LNCaP clone FGC (cell line): ENCODE results near the gene MINK1.

Experiments
- DNase-seq: peaks from one replicate; pipeline ENCODE4 v3.0.0-alpha.2; 2011; ENCODE audit warnings: low read depth
- H3K4me3 ChIP-seq: 2 replicates; pipeline ENCODE4 v1.5.1; 2011; ENCODE audit warnings: mild to moderate bottlenecking, low read depth, low read length, control low read depth
- TF ChIP-seq, protein P1 (sequence below): IDR thresholded peaks from 2 replicates; pipeline ENCODE4 v1.5.1; 2012; ENCODE audit warnings: mild to moderate bottlenecking; ENCODE audit not compliant: control insufficient read depth, insufficient read depth; ENCODE audit errors: extremely low read depth

The MINK1 gene

DNA sequence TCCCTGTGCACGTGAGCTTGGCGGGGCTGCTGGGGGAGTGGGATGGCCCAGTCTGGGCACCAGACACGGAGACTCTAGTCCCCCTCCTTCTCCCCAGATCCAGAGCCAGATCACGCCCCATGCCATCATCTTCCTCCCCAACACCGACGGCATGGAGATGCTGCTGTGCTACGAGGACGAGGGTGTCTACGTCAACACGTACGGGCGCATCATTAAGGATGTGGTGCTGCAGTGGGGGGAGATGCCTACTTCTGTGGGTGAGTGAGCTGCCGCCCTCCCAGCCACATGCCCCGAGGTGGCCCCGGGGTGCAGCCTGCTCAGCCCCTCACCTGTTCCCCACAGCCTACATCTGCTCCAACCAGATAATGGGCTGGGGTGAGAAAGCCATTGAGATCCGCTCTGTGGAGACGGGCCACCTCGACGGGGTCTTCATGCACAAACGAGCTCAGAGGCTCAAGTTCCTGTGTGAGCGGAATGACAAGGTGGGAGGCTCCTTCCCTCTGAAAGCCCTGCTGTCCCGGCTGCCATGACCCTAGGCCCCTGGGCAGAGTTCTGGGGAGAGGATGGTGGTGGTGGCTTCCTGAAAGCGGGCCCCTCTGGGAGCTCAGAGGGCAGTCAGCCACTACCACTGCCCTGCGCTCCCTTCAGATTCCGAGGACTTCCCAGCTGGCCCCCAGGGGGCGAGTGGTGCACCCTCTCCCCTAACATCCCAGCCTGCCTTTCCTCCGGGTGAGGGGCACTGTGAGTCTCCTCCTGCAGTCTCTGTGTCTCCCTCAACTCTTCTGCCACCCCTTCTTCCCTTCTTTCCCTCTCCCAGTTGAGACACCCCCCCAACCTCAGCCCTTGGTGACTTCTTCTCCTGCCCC lies 63.4 kb downstream of the MINK1 start:
- TF ChIP-seq, protein P1, sequence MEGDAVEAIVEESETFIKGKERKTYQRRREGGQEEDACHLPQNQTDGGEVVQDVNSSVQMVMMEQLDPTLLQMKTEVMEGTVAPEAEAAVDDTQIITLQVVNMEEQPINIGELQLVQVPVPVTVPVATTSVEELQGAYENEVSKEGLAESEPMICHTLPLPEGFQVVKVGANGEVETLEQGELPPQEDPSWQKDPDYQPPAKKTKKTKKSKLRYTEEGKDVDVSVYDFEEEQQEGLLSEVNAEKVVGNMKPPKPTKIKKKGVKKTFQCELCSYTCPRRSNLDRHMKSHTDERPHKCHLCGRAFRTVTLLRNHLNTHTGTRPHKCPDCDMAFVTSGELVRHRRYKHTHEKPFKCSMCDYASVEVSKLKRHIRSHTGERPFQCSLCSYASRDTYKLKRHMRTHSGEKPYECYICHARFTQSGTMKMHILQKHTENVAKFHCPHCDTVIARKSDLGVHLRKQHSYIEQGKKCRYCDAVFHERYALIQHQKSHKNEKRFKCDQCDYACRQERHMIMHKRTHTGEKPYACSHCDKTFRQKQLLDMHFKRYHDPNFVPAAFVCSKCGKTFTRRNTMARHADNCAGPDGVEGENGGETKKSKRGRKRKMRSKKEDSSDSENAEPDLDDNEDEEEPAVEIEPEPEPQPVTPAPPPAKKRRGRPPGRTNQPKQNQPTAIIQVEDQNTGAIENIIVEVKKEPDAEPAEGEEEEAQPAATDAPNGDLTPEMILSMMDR: no peak
- DNase-seq: no peak
- H3K4me3 ChIP-seq: no peak overlapping the region

- no peak for DNase-seq
- no peak overlapping the region for H3K4me3 ChIP-seq
- TF ChIP-seq, protein P1: no peak
Observed at GRCh38 chr17:4897198-4897687, 64.1 kb downstream of the MINK1 start.

- TF ChIP-seq, protein P1: no peak
- no peak overlapping the region for H3K4me3 ChIP-seq
- no peak for DNase-seq
Observed at GRCh38 chr17:4897785-4898184, 64.6 kb downstream of the MINK1 start.

DNA sequence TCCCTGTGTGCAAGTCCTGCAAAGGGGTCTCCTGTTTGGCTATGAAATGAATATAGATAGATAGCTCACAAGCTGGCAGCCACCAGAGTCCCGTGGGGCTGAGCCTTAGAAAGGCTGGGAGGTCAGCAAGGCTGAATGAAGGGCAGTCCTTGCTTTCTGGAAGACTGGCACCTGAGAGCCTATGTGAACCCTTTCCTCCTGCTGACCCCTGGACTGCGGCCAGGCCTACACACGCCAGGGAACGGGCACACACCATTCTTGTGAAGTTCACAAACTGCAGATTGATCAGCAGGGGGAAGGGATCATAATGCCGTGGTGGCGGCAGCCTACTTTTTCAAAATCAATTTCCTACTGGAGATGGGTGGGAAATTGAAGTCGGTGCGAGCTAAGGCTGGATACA lies 65.2 kb downstream of the MINK1 start:
- H3K4me3 ChIP-seq: no peak overlapping the region
- TF ChIP-seq, protein P1: no peak
- no peak for DNase-seq

DNA sequence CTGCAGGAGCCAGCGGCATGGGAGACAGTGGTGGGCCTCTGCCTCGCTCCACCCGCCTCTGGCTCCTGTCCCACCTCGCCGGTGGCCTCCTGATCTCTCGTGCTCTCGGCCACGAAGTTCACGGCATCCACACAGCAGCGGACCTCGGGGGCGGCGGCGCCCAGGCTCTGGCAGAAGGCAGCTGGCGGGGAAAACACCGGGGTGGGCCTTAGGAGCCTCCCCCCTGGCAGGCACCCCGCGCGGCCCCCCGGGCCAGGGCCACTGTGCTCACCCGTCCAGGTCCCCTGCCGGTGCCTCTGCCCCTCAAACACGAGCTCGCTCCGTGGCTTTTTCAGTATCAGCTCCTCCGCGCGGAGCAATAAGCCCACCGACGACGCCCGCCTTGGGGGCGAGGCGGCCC lies 65.8 kb downstream of the MINK1 start:
- no peak for DNase-seq
- H3K4me3 ChIP-seq: peak overlapping the region; percentile 53

GRCh38 chr17:4899341-4900230 lies 66.4 kb downstream of the MINK1 start, which contains the start of gene C17orf107:
C17orf107 (plus strand) TSS chr17:4899536; CDS start chr17:4899763, 227 bp downstream.
- H3K4me3 ChIP-seq: peak within 1 kb of the TSS; percentile 53
- no peak for DNase-seq
- TF ChIP-seq, protein P1: no peak

More for the DNA sequence above, 65.8 kb downstream of the MINK1 start:
- TF ChIP-seq, protein P1: no peak
